Muscle layer of colon (tissue), 2 donors: Measurements from ENCODE around the gene TIGD1.
"Not testable (repeated sequence)": the region's sequence is repeated elsewhere in the genome, so short reads cannot be mapped to it uniquely, and the experiment has no call there.

Experiments used
- H3K27ac ChIP-seq: one replicate; pipeline ENCODE4 v1.7.0; 2013; ENCODE audit warnings: low read depth, mild to moderate bottlenecking, low read length, moderate library complexity
- H3K27me3 ChIP-seq, 2 donors: one replicate each; pipeline ENCODE4 v1.7.0; 2013; ENCODE audit warnings: low read length in 2 of 2, mild to moderate bottlenecking in 2 of 2; ENCODE audit not compliant: insufficient read depth in 2 of 2, control insufficient read depth in 1 of 2
- H3K36me3 ChIP-seq: one replicate; pipeline ENCODE4 v1.7.0; 2013; ENCODE audit warnings: mild to moderate bottlenecking, low read length; ENCODE audit not compliant: insufficient read depth
- H3K4me1 ChIP-seq: one replicate; pipeline ENCODE4 v1.7.0; 2013; ENCODE audit warnings: mild to moderate bottlenecking, low read length; ENCODE audit not compliant: insufficient read depth
- H3K4me3 ChIP-seq, 2 donors: one replicate each; pipeline ENCODE4 v1.7.0; 2013; ENCODE audit warnings: low read length in 2 of 2, low read depth in 1 of 2, mild to moderate bottlenecking in 1 of 2, moderate library complexity in 1 of 2
- H3K9ac ChIP-seq: one replicate; pipeline ENCODE4 v1.7.0; 2013; ENCODE audit warnings: low read length
- H3K9me3 ChIP-seq: one replicate; pipeline ENCODE4 v1.7.0; 2013; ENCODE audit warnings: mild to moderate bottlenecking, low read length
- donor health status: abdominal sarcoma.
- donor health status: Adenocarcinoma of cecum.

Gene TIGD1

DNA sequence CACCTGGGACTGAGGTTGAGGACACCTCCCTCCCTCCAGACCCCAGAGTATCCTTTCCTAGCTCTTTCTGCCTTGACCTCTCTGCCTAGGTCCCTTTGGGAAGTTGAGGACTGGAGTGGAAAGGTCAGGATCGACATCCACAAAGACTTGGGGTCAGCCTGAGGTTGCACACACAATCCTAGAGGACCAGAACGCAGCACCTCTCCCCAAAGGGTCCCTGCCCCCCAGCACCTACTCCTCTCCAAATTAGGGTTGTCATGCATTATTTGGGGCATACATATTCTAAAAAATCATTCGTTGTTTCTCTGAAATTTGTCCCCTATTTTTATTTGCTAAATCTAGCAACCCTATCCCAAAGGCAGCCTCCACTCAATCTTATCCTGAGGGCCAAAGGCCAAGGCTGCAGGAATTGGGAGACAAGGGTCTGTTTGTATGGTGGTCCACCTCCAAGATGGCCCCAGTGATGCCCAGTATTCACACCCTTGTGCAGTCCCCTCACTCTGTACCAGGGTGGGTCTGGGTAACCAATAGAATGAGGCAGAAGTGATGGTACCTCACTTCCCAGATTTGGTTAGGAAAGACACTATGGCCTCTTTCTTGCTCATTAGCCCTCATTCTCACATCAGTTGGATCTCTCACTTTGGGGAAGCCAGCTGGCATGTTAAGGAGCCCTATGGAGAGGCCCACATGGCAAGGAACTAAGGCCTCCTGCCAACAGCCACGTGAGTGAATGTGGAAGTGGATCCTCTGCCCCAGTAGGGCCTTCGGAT lies 14.4 kb downstream of the TIGD1 start:
- H3K9ac ChIP-seq = no peak overlapping the region
- H3K27me3 ChIP-seq = peaks cover 9 to 28% of the 10 kb centered on the region in 2 donors
- H3K4me1 ChIP-seq = no peaks in the 10 kb centered on the region
- H3K4me3 ChIP-seq = no peak overlapping the region
- no peaks in the 10 kb centered on the region for H3K9me3 ChIP-seq
- H3K36me3 ChIP-seq = no peaks in the 10 kb centered on the region
- H3K27ac ChIP-seq = no peak overlapping the region

DNA sequence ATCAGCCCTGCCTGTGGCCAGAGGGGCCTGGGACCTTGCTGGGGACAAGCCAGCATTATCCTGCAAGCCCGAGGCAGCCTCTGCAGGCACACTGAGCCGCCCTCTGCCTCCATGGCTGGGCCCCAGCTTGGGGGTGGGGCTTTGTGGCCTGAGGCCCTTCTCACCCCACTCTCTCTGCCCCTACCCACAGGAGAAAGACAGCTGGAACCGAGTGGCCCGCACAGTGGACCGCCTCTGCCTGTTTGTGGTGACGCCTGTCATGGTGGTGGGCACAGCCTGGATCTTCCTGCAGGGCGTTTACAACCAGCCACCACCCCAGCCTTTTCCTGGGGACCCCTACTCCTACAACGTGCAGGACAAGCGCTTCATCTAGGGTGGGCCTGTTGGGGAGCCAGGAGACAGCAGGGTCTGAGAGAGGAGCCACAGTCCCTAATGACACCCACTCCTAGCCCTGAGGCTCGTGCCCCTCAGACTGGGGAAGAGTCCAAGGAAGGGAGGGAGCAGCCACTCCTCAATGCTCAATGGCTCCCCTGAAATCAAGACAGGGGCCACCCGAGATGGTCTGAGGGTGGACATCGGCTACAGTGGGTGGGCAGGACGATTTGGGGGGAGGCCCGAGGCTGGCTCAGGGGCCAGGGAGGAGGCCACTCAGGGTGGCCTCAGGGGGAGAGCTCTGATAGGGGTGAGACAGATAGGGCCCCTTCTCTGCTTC lies 15.3 kb downstream of the TIGD1 start:
- no peak overlapping the region for H3K9ac ChIP-seq
- H3K27me3 ChIP-seq = peaks cover 9 to 21% of the 10 kb centered on the region in 2 donors
- no peaks in the 10 kb centered on the region for H3K36me3 ChIP-seq
- H3K27ac ChIP-seq = no peak overlapping the region
- H3K9me3 ChIP-seq = no peaks in the 10 kb centered on the region
- no peaks in the 10 kb centered on the region for H3K4me1 ChIP-seq
- H3K4me3 ChIP-seq = no peak overlapping the region

DNA sequence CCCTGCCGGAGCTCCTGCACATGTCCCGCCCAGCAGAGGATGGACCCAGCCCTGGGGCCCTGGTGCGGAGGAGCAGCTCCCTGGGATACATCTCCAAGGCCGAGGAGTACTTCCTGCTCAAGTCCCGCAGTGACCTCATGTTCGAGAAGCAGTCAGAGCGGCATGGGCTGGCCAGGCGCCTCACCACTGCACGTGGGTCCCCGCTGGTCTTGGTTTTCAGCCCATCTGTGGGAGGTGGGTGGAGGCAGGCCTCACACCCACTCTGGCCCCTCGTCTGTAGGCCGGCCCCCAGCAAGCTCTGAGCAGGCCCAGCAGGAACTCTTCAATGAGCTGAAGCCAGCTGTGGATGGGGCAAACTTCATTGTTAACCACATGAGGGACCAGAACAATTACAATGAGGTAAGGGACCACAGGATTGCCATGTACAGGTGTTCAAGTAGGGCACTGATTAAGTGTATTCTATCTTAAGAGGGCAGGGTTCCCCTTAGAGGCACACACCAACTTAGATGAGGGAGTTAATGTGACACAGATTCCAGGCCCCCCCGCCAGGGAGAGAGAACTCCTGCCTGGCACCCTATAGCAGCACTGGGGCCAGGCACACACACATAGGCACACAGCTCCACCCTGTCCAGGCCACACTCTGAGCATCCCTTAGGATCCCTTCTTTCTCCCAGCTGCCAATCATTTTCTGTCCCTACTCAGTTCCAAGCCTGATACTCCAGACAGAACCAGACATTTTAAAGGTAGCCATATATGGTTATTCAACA lies 16.2 kb downstream of the TIGD1 start:
- H3K4me1 ChIP-seq = no peaks in the 10 kb centered on the region
- no peak overlapping the region for H3K4me3 ChIP-seq
- no peaks in the 10 kb centered on the region for H3K36me3 ChIP-seq
- H3K9ac ChIP-seq = no peak overlapping the region
- H3K27ac ChIP-seq = no peak overlapping the region
- H3K9me3 ChIP-seq = no peaks in the 10 kb centered on the region
- H3K27me3 ChIP-seq = peaks cover 9 to 12% of the 10 kb centered on the region in 2 donors

DNA sequence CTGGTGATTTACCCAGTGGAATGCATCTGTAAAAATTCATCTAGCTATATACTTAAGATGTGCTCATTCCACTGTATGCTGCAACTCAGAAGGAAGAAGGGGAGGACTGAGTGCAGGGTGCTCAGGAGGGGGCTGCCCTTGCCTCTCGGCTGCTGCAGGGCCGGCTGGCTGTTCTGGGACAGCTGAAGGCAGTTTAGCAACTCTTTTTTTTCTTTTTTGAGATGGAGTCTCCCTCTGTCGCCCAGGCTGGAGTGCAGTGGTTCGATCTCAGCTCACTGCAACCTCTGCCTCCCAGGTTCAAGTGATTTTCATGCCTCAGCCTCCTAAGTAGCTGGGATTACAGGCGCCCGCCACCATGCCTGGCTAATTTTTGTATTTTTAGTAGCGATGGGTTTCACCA lies 17.5 kb downstream of the TIGD1 start:
- H3K9ac ChIP-seq, H3K9me3 ChIP-seq, H3K4me3 ChIP-seq, H3K27ac ChIP-seq, H3K4me1 ChIP-seq, H3K36me3 ChIP-seq: not testable (repeated sequence)
- H3K27me3 ChIP-seq = peaks cover 9 to 10% of the 10 kb centered on the region in 2 donors

DNA sequence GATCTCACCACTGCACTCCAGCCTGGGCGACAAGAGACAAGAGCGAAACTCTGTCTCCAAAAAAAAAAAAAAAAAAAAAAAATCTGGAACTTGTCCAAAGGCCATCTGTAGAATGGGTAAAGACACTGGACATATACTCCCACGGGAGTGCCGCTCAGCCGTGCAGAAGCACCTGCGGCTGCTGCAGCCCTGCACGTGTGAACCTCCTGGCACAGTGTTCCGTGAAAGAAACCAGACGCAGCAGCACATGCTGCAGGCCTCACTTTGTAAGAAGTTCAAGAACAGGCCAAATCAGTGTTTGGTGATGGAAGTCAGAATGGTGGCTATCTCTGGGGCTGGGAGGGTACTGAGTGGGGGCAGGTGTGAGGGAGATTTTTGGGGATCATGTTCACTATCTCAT lies 17.9 kb downstream of the TIGD1 start:
- no peaks in the 10 kb centered on the region for H3K4me1 ChIP-seq
- H3K27ac ChIP-seq = no peak overlapping the region
- H3K4me3 ChIP-seq = no peak overlapping the region
- peaks cover 6 to 7% of the 10 kb centered on the region in 2 donors for H3K27me3 ChIP-seq
- no peaks in the 10 kb centered on the region for H3K9me3 ChIP-seq
- no peak overlapping the region for H3K9ac ChIP-seq
- H3K36me3 ChIP-seq = no peaks in the 10 kb centered on the region

DNA sequence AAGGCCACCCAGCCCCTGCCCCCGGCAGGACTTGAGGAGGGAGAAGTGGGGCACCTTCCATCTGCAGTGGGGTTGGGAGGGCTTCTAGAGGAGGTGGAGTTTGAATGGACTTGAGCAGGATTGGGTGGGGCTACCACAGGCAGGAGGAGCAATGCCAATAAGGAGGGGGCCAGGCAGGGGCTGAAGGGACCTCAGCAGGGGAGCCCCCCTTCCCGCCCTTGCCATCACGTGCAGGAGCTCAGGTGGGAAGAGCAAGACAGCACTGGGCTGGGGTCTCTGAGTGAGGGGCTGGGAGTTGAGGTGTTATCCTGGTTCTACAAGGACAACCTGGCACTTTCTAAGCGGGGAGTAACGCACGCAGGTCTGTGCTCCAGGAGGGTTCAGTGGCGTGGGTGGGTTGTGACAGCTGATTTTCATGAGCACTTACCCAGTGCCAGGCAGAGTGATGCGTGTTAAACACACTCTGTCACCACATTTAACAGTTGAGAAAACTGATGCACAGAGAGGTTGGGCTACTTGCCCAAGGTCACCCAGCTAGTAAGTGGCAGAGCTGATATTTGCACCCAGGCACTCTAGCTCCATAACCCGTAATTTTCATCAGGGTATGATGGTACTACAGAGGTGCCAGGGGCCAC lies 19.6 kb downstream of the TIGD1 start:
- Histone ChIP-seq H3K9me3 (no peaks in the 10 kb centered on the region), H3K36me3 (no peaks in the 10 kb centered on the region), H3K9ac (no peak overlapping the region), H3K4me1 (no peaks in the 10 kb centered on the region), H3K4me3 (no peak overlapping the region), H3K27ac (no peak overlapping the region), H3K27me3 (no peaks in the 10 kb centered on the region)

DNA sequence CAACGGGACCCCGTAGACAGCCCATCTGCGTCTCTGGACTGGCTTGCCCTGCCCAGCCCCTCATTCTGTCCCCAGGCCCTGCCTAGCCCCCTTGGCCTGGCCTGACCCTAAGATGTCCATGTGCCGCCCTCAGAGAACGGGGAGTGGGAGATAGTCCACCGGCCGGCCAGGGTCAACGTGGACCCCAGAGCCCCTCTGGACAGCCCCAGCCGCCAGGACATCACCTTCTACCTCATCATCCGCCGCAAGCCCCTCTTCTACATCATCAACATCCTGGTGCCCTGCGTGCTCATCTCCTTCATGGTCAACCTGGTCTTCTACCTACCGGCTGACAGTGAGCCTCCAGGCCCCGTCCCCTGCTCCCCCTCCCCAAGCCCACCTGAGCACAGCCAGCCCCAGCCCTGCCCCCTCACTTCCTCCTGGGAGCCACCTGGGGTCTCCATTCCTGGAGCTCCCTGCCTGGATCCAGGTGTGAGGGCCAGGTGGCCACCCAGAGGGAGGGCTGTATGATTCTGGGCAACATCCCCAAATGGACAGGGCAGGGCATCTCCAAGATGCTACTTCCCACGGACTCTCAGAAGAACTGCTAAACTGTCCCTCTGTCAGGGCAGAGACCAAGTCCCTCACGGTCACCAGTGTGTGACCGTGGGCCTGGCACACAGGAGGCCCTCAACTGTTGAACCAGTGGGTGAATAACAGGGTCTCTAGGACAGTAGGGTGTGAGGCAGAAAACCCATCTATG lies 20.4 kb downstream of the TIGD1 start:
- H3K36me3 ChIP-seq = no peaks in the 10 kb centered on the region
- H3K27ac ChIP-seq = no peak overlapping the region
- no peak overlapping the region for H3K9ac ChIP-seq
- H3K27me3 ChIP-seq = peaks cover 0 to 4% of the 10 kb centered on the region in 2 donors
- H3K9me3 ChIP-seq = no peaks in the 10 kb centered on the region
- no peaks in the 10 kb centered on the region for H3K4me1 ChIP-seq
- no peak overlapping the region for H3K4me3 ChIP-seq

DNA sequence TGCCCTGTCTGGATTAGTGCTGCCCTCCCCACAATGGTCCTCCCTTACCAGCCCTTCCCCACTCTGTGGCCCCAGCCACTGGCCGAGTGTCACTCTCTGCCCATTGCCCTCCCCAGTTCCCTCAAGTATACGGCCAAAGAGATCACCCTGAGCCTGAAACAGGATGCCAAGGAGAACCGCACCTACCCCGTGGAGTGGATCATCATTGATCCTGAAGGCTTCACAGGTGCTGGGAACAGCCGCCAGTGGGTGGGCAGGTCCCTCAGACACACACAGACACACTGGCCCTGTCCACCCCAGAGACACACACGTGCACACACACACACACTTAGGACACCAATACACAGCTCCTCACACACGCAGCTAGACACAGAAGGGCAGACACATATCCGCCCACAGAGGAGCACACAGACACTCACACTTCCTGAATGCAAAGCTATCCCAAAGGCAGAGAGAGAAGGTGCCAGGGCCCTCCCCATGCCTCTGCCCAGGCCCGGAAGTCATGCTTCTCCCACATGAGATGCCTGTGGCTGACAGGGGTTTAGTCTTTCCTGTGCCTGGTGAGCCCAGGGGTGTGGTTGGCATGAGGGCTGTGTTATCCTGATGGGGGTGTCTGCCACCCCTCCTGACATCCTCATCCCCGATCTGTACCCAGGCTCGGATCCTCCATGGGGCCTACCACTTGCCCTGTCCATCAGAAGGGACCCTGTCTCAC lies 21.5 kb downstream of the TIGD1 start:
- no peak overlapping the region for H3K27ac ChIP-seq
- no peaks in the 10 kb centered on the region for H3K9me3 ChIP-seq
- peaks cover 0 to 15% of the 10 kb centered on the region in 2 donors for H3K27me3 ChIP-seq
- H3K36me3 ChIP-seq = no peaks in the 10 kb centered on the region
- H3K4me1 ChIP-seq = no peaks in the 10 kb centered on the region
- no peak overlapping the region for H3K4me3 ChIP-seq
- H3K9ac ChIP-seq = no peak overlapping the region

DNA sequence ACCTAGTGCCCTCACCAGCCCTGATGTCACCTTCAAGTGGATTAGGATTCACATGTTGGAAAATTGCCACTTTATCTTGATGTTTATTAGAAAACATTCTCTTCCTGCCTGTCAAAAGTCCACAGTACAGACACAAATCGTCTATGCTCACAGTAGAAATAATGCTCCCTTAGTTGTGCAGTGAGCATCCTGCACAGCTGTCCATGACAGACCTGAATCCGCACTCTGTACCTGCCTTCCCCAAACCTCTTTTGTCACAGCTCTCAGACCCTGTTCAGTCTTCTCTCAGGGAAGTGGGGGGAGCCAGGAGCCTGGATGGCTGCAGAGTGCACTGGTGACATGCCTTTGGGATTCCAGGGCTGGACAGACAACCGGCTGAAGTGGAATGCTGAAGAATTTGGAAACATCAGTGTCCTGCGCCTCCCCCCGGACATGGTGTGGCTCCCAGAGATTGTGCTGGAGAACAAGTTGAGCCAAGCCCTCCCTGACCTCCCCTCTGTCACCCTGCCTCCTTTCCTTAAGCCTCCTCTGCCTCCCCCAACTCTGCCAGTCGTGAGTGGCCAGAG lies 22.4 kb downstream of the TIGD1 start:
- peaks cover 7 to 24% of the 10 kb centered on the region in 2 donors for H3K27me3 ChIP-seq

DNA sequence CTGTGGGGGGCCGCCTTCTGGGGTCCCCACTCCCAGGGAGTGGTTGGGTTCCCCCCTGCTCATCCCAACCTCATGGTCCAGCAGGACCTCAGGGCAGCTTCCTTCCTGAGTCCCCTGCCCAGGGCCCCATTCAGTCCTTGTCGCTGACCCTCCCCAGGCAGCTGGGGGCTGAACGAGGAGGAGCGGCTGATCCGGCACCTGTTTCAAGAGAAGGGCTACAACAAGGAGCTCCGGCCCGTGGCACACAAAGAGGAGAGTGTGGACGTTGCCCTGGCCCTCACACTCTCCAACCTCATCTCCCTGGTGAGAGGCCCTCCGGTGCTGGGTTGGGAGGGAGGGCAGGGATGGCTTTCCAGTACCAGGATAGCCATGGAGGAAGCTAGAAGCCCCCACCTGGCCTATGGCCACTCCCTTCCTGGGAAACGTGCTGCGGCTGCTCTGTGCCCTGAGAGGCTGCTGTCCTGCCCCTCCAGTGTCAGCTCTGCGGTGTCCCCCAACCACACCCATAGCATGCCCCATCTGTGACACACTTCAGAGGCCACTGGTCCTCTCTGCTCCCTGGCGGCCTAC lies 23.9 kb downstream of the TIGD1 start:
- Histone ChIP-seq H3K9me3 (no peaks in the 10 kb centered on the region), H3K36me3 (no peaks in the 10 kb centered on the region), H3K4me3 (no peak overlapping the region), H3K9ac (no peak overlapping the region), H3K27ac (no peak overlapping the region), H3K4me1 (no peaks in the 10 kb centered on the region), H3K27me3 (peaks cover 14 to 39% of the 10 kb centered on the region in 2 donors)

More for the DNA sequence above, 22.4 kb downstream of the TIGD1 start:
- Histone ChIP-seq H3K4me3 (no peak overlapping the region), H3K9me3 (no peaks in the 10 kb centered on the region), H3K27ac (no peak overlapping the region), H3K36me3 (no peaks in the 10 kb centered on the region), H3K4me1 (no peaks in the 10 kb centered on the region), H3K9ac (no peak overlapping the region)
